Panc1 (cell line): ENCODE data around the gene SORCS1.

Experiments
- POLR2AphosphoS5 ChIP-seq: IDR thresholded peaks from 2 replicates; pipeline ENCODE4 v1.6.1; 2012; ENCODE audit warnings: mild to moderate bottlenecking, low read depth, low read length, moderate library complexity
- SIN3A ChIP-seq: IDR thresholded peaks from 2 replicates; pipeline ENCODE4 v1.6.1; 2012; ENCODE audit warnings: low read depth, mild to moderate bottlenecking, low read length, moderate library complexity, borderline replicate concordance; ENCODE audit not compliant: insufficient read depth
- TCF7L2 ChIP-seq: IDR thresholded peaks from 2 replicates; pipeline ENCODE4 v1.6.1; 2011; ENCODE audit warnings: mild to moderate bottlenecking, low read depth, low read length, inconsistent platforms
- TF ChIP-seq, protein P1 (sequence below): fragments of 450-650 bp; IDR thresholded peaks from 2 replicates; pipeline ENCODE4 v1.5.1; 2017; ENCODE audit warnings: mild to moderate bottlenecking
- TF ChIP-seq, protein P2 (sequence below), 2 experiments: IDR thresholded peaks; 2 replicates each; pipeline ENCODE4 v1.6.1; 2011 to 2012; ENCODE audit warnings: low read depth in 2 of 2, control low read depth in 1 of 2, low read length in 1 of 2, mild to moderate bottlenecking in 1 of 2, moderate library complexity in 1 of 2; ENCODE audit not compliant: insufficient read depth in 1 of 2

DNA sequence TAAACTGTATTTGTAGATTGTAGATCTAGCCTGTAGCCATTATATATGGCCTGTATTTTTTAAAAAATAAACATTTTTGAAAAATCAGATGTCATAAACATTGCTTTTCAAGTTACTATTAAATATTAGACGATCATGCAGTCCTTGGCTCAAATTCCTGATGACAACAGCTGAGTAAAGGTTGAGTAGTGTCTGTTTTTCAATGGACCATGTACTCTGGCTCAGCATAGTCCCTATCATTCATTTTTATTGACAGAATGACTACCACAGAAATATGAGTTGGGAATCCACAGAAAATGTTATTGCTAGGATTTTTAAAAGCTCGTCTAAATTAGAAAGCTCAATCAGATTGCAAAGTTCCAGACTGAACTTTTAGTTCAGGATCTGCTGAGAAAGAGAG, 145.4 kb downstream of the SORCS1 start:
- TF ChIP-seq POLR2AphosphoS5: no peak
- TF ChIP-seq, protein P1, sequence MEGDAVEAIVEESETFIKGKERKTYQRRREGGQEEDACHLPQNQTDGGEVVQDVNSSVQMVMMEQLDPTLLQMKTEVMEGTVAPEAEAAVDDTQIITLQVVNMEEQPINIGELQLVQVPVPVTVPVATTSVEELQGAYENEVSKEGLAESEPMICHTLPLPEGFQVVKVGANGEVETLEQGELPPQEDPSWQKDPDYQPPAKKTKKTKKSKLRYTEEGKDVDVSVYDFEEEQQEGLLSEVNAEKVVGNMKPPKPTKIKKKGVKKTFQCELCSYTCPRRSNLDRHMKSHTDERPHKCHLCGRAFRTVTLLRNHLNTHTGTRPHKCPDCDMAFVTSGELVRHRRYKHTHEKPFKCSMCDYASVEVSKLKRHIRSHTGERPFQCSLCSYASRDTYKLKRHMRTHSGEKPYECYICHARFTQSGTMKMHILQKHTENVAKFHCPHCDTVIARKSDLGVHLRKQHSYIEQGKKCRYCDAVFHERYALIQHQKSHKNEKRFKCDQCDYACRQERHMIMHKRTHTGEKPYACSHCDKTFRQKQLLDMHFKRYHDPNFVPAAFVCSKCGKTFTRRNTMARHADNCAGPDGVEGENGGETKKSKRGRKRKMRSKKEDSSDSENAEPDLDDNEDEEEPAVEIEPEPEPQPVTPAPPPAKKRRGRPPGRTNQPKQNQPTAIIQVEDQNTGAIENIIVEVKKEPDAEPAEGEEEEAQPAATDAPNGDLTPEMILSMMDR: no peak
- TF ChIP-seq, protein P2, sequence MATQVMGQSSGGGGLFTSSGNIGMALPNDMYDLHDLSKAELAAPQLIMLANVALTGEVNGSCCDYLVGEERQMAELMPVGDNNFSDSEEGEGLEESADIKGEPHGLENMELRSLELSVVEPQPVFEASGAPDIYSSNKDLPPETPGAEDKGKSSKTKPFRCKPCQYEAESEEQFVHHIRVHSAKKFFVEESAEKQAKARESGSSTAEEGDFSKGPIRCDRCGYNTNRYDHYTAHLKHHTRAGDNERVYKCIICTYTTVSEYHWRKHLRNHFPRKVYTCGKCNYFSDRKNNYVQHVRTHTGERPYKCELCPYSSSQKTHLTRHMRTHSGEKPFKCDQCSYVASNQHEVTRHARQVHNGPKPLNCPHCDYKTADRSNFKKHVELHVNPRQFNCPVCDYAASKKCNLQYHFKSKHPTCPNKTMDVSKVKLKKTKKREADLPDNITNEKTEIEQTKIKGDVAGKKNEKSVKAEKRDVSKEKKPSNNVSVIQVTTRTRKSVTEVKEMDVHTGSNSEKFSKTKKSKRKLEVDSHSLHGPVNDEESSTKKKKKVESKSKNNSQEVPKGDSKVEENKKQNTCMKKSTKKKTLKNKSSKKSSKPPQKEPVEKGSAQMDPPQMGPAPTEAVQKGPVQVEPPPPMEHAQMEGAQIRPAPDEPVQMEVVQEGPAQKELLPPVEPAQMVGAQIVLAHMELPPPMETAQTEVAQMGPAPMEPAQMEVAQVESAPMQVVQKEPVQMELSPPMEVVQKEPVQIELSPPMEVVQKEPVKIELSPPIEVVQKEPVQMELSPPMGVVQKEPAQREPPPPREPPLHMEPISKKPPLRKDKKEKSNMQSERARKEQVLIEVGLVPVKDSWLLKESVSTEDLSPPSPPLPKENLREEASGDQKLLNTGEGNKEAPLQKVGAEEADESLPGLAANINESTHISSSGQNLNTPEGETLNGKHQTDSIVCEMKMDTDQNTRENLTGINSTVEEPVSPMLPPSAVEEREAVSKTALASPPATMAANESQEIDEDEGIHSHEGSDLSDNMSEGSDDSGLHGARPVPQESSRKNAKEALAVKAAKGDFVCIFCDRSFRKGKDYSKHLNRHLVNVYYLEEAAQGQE (IDR thresholded peaks at IDR 0.05; ENCODE audit: insufficient read depth in 1 of 2, low read depth in 2 of 2, low read length in 1 of 2): no peak
- no peak for TF ChIP-seq SIN3A
- no peak for TF ChIP-seq TCF7L2
